Motor neuron (in vitro differentiated cells): ENCODE measurements around the gene OR2T8. TPM values are rescaled to one million over a fixed set of nuclear protein-coding genes. Genes with fewer than 3 reads are reported as not detected.

Experiments
- total RNA-seq, 8 experiments: library from RNA; unstranded; fragments of 300-600 nt; gene quantifications; 2 replicates each; pipeline versions ENCODE4 v1.2.3 to v1.2.4, GENCODE V29; 2022

Gene OR2T8
- total RNA-seq, 8 experiments from 2014 or later: 0.47 TPM; not detected in 7

Other genes starting within 250 kb of the OR2T8 start
- under 1 TPM in 5 of 8 experiments, not detected in 3; 0.04 to 0.71 (median 0.18) TPM for gene OR13G1, start 240.5 kb upstream of the OR2T8 start, total RNA-seq
- gene OR6F1, start 203.6 kb upstream of the OR2T8 start, total RNA-seq: under 1 TPM in 3 of 8 experiments, not detected in 5; 0.09 to 0.31 (median 0.28) TPM
- not detected for gene OR14K1, start 181.6 kb upstream of the OR2T8 start, total RNA-seq
- not detected for gene OR14A2, start 172.1 kb upstream of the OR2T8 start, total RNA-seq
- gene OR1C1, start 159.7 kb upstream of the OR2T8 start, total RNA-seq: 1 to 10 TPM in 1 of 8 experiments, under 1 TPM in 5, not detected in 2; 0.07 to 1.3 (median 0.20) TPM
- not detected for gene OR14A16, start 96.1 kb upstream of the OR2T8 start, total RNA-seq
- gene OR11L1, start 78.4 kb upstream of the OR2T8 start, total RNA-seq: 1 to 10 TPM in 1 of 8 experiments, under 1 TPM in 1, not detected in 6; 0.25 to 1.1 TPM
- 1 to 10 TPM in 2 of 8 experiments, under 1 TPM in 5, not detected in 1; 0.27 to 4.7 (median 0.52) TPM for gene TRIM58, start 63.1 kb upstream of the OR2T8 start, total RNA-seq
- 1 to 10 TPM in 1 of 8 experiments, under 1 TPM in 7; 0.33 to 1.0 (median 0.51) TPM for gene OR2W3, start 24.7 kb upstream of the OR2T8 start, total RNA-seq
- gene OR2AJ1, start 4.6 kb downstream of the OR2T8 start, total RNA-seq: under 1 TPM in 2 of 8 experiments, not detected in 6; 0.21 to 0.24 TPM
- gene OR2L8, start 28.6 kb downstream of the OR2T8 start, total RNA-seq: 1 to 10 TPM in 2 of 8 experiments, under 1 TPM in 2, not detected in 4; 0.36 to 1.9 (median 0.80) TPM
- gene OR2AK2, start 45.0 kb downstream of the OR2T8 start, total RNA-seq: 1 to 10 TPM in 2 of 8 experiments, under 1 TPM in 1, not detected in 5; 1.00 to 1.5 (median 1.1) TPM
- 1 to 10 TPM in 1 of 8 experiments, under 1 TPM in 3, not detected in 4; 0.08 to 1.0 (median 0.26) TPM for gene OR2L5, start 93.4 kb downstream of the OR2T8 start, total RNA-seq
- gene OR2L2, start 109.8 kb downstream of the OR2T8 start, total RNA-seq: under 1 TPM in 7 of 8 experiments, not detected in 1; 0.08 to 0.70 (median 0.29) TPM
- gene OR2L3, start 126.6 kb downstream of the OR2T8 start, total RNA-seq: under 1 TPM in 6 of 8 experiments, not detected in 2; 0.13 to 0.63 (median 0.21) TPM
- under 1 TPM in 6 of 8 experiments, not detected in 2; 0.05 to 0.77 (median 0.30) TPM for gene OR2L13, start 174.9 kb downstream of the OR2T8 start, total RNA-seq
- gene OR2M5, start 224.9 kb downstream of the OR2T8 start, total RNA-seq: 1 to 10 TPM in 1 of 8 experiments, under 1 TPM in 3, not detected in 4; 0.21 to 1.0 (median 0.45) TPM